HG03460 (cell line): ENCODE results near the gene NSUN3.

Experiments
- ATAC-seq: cut with Tn5 transposase; IDR thresholded peaks from one replicate; pipeline ENCODE4 v1.9.1; 2021; ENCODE audit not compliant: unreplicated experiment

The NSUN3 gene

GRCh38 chr3:94176988-94177745 lies 114.3 kb downstream of the NSUN3 start:
- ATAC-seq, result no peak
